ENCODE results near the gene POLR3A.
A peak's percentile ranks its signal among the peaks of the same experiment; 100 is the strongest.

Gene POLR3A

DNA sequence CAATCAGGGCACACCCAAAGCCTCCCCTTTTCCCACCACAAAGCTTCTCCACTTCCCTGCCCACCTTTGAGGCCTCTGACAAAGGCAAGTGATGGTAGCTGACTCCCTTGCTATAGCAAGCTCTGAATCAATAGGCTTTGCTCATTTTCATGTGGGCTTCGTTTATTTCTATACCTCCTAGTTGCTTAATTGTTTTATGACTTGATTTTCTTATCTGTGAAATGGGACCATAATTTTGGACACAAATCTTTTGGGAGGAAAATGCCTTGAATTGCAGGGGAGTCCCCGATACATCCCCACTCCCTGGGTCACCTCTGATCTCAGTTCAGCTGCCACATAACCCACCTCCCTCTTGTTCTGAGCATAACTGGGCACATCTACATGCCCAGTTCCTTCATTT lies 89.1 kb downstream of the POLR3A start:
- no peak for ATAC-seq (ENCODE audit: low read depth)
- peaks cover 30% of the 10 kb centered on the region for H3K4me1 ChIP-seq (ENCODE audit: insufficient read depth, poor library complexity, severe bottlenecking)
- peak overlapping the region; percentile 53 for H3K27ac ChIP-seq (ENCODE audit: poor library complexity, severe bottlenecking)
- H3K27me3 ChIP-seq (ENCODE audit: insufficient read depth, poor library complexity, severe bottlenecking), result no peaks in the 10 kb centered on the region
- no peak for DNase-seq (ENCODE audit: low spot score)
- H3K4me3 ChIP-seq (ENCODE audit: severe bottlenecking), result no peak overlapping the region
- H3K36me3 ChIP-seq (ENCODE audit: low read depth), result no peaks in the 10 kb centered on the region
- no peak for TF ChIP-seq CTCF (IDR thresholded peaks at IDR 0.05; ENCODE audit: poor library complexity, severe bottlenecking)
- no peaks in the 10 kb centered on the region for H3K9me3 ChIP-seq (ENCODE audit: severe bottlenecking)

DNA sequence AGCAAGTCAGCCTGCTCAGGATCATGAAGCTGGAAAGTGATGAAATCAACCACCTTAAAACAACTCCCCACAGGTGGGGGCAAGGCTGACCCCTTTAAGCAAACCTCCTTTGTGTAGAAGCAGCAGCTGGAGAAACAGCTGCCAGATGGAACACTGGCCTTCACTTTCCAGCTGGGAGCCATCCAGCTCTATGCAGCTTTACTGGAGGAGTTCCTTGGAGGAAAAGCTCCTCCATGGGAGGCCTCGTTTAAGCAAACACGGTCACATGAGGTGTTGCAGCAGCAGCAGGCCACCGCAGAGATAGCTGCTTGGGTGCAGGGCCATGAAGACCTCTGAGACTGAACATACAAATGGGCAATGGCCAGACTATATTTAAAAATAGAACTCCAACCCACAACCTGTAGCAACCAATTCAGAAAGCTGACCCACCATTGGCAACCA lies 89.7 kb downstream of the POLR3A start:
- no peak for TF ChIP-seq CTCF (IDR thresholded peaks at IDR 0.05; ENCODE audit: poor library complexity, severe bottlenecking)

DNA sequence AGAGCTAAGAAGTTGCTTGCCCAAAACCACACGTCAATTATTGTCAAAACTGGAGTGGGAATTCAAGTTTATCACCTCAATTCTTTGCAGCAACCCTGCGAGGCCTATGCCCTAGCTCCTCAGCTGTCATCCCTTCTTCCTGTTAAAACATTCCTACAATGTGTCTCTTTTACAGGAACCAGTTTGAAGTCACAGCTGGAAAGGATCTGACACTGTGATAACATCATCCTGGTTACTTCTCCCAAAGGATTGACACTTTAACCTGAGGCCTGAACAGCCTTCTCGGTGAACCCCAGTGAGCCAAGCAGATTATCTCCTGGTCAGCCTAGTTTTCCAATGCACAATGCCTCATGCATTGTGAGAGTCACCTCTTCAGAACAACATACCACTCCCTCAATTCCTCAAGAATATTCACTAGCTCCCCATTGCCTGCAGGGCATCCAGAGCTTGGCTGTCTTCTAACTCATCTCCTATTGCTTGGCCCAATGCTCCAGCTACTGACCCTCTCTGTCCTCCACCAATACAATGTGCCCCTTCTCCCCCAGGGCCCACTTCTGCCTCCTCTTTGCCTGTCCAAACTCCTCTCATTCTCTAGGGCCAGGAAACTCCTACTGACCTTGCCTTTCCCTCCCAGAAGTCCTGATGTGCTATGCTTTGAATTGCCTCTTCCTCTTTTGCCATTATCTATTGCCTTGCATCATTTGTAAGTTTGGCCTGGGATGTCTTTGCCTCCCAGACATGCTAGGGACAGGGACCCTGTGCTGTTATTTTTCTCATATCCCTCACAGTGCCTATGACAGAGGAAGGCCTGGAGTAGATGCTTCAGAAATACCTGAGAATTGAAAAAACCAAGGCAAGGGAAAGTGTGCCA lies 92.4 kb downstream of the POLR3A start:
- no peak for ATAC-seq (ENCODE audit: low read depth)

More for the DNA sequence above, 89.7 kb downstream of the POLR3A start:
- Histone ChIP-seq H3K27me3 (ENCODE audit: insufficient read depth, poor library complexity, severe bottlenecking) (no peaks in the 10 kb centered on the region), H3K27ac (ENCODE audit: poor library complexity, severe bottlenecking) (no peak overlapping the region), H3K4me3 (ENCODE audit: severe bottlenecking) (no peak overlapping the region), H3K4me1 (ENCODE audit: insufficient read depth, poor library complexity, severe bottlenecking) (peaks cover 24% of the 10 kb centered on the region), H3K36me3 (ENCODE audit: low read depth) (no peaks in the 10 kb centered on the region), H3K9me3 (ENCODE audit: severe bottlenecking) (no peaks in the 10 kb centered on the region)
- DNase-seq (ENCODE audit: low spot score), result no peak
- no peak for ATAC-seq (ENCODE audit: low read depth)

GRCh38 chr10:77932016-77932715 lies 97.1 kb downstream of the POLR3A start:
- DNase-seq (ENCODE audit: low spot score) (no peak), ATAC-seq (ENCODE audit: low read depth) (peak; percentile 34; the same call in 2 of the 3 replicates)
- Histone ChIP-seq H3K9me3 (ENCODE audit: severe bottlenecking) (no peaks in the 10 kb centered on the region), H3K27me3 (ENCODE audit: insufficient read depth, poor library complexity, severe bottlenecking) (no peaks in the 10 kb centered on the region), H3K4me1 (ENCODE audit: insufficient read depth, poor library complexity, severe bottlenecking) (peaks cover 7% of the 10 kb centered on the region), H3K27ac (ENCODE audit: poor library complexity, severe bottlenecking) (no peak overlapping the region), H3K36me3 (ENCODE audit: low read depth) (no peaks in the 10 kb centered on the region), H3K4me3 (ENCODE audit: severe bottlenecking) (no peak overlapping the region)
- no peak for TF ChIP-seq CTCF (IDR thresholded peaks at IDR 0.05; ENCODE audit: poor library complexity, severe bottlenecking)

More for the DNA sequence above, 92.4 kb downstream of the POLR3A start:
- Histone ChIP-seq H3K27ac (ENCODE audit: poor library complexity, severe bottlenecking) (no peak overlapping the region), H3K4me3 (ENCODE audit: severe bottlenecking) (no peak overlapping the region), H3K36me3 (ENCODE audit: low read depth) (no peaks in the 10 kb centered on the region), H3K27me3 (ENCODE audit: insufficient read depth, poor library complexity, severe bottlenecking) (no peaks in the 10 kb centered on the region), H3K4me1 (ENCODE audit: insufficient read depth, poor library complexity, severe bottlenecking) (peaks cover 12% of the 10 kb centered on the region), H3K9me3 (ENCODE audit: severe bottlenecking) (no peaks in the 10 kb centered on the region)
- no peak for TF ChIP-seq CTCF (IDR thresholded peaks at IDR 0.05; ENCODE audit: poor library complexity, severe bottlenecking)
- DNase-seq (ENCODE audit: low spot score), result no peak
